ENCODE data around the gene GATA5.

DNA sequence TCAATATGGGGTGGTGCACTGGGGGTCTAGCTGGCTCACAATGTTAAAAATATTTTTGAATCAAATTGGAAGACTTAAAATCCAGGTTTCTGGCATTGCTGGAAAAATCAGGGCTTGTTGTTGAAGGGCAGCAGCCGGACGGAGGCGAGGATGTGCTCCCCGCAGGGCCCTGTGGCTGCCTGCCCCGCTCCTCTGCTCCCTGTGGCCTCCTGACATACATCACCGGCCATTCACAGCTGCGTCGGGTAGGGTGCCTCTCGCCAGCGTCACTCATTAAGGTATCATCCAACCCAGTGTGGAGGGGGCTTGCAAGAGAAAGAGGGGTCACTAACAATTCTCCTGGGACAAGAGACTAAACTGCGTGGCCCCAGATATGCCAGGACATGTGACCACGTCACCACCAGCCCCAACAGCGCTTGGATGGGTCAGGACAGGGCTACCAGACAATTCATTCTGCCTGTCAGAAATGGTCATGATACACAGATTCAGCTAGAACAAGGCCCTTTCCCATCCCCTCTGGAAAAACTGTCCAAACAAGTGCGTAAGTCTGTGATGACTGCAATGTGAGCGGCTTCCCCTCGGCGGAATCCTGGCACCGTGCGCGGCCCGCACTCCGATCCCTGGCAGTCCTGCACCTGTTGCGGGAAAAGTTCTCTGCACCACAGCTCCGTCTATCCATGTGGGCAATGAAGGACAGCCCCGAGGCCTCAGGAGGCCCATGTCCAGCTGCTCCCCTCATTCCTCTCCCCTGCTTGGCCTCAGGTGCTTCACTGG, 12.0 kb downstream of the GATA5 start:
- TF ChIP-seq CTCF (IDR thresholded peaks at IDR 0.05) (no peak), MXI1 (IDR thresholded peaks at IDR 0.05; ENCODE audit: low read depth, low read length) (no peak), JUND (IDR thresholded peaks at IDR 0.05) (no peak), IRF3 (IDR thresholded peaks at IDR 0.05; ENCODE audit: low read depth, low read length) (no peak)
